ELR (cell line): Measurements from ENCODE around the gene ALDOB.

Source experiments
- DNase-seq: peaks from one replicate; pipeline ENCODE4 v3.0.0-alpha.2; 2015; ENCODE audit warnings: low read depth

The ALDOB gene

GRCh38 chr9:101435601-101436079 lies at the start of gene ALDOB:
Gene ALDOB (minus strand): TSS chr9:101435774. CDS start chr9:101430887, 4,887 bp downstream.
- DNase-seq, result no peak

- no peak for DNase-seq
These were observed 48.5 kb upstream of the ALDOB start for GRCh38 chr9:101484046-101484445.

GRCh38 chr9:101481261-101481660 lies 45.7 kb upstream of the ALDOB start:
- DNase-seq, result no peak

- no peak for DNase-seq
These were observed 44.8 kb upstream of the ALDOB start for GRCh38 chr9:101480386-101480785.

GRCh38 chr9:101479338-101480030 lies 43.9 kb upstream of the ALDOB start:
- no peak for DNase-seq

- DNase-seq, result no peak
These were observed 43.3 kb upstream of the ALDOB start for GRCh38 chr9:101478906-101479305.

GRCh38 chr9:101478444-101478843 lies 42.9 kb upstream of the ALDOB start:
- no peak for DNase-seq

- DNase-seq, result peak; percentile 42
These were observed 42.2 kb upstream of the ALDOB start for GRCh38 chr9:101477736-101478135.

GRCh38 chr9:101477214-101477613 lies 41.6 kb upstream of the ALDOB start:
- peak; percentile 29 for DNase-seq

GRCh38 chr9:101476576-101477208 lies 41.1 kb upstream of the ALDOB start:
- DNase-seq, result no peak

GRCh38 chr9:101472891-101473290 lies 37.3 kb upstream of the ALDOB start:
- no peak for DNase-seq

GRCh38 chr9:101470929-101471328 lies 35.4 kb upstream of the ALDOB start:
- no peak for DNase-seq

GRCh38 chr9:101470021-101470420 lies 34.4 kb upstream of the ALDOB start:
- DNase-seq, result no peak

GRCh38 chr9:101469026-101469425 lies 33.5 kb upstream of the ALDOB start:
- no peak for DNase-seq

GRCh38 chr9:101468116-101468515 lies 32.5 kb upstream of the ALDOB start:
- DNase-seq, result no peak

- DNase-seq, result no peak
These were observed 32.1 kb upstream of the ALDOB start for GRCh38 chr9:101467690-101468089.

GRCh38 chr9:101466863-101467262 lies 31.3 kb upstream of the ALDOB start:
- no peak for DNase-seq

- DNase-seq, result peak; percentile 84
These were observed 29.8 kb upstream of the ALDOB start for GRCh38 chr9:101465326-101465915.

GRCh38 chr9:101463397-101463796 lies 27.8 kb upstream of the ALDOB start:
- peak; percentile 64 for DNase-seq

GRCh38 chr9:101462558-101462957 lies 27.0 kb upstream of the ALDOB start:
- peak; percentile 78 for DNase-seq

GRCh38 chr9:101460965-101461364 lies 25.4 kb upstream of the ALDOB start:
- no peak for DNase-seq

- peak; percentile 88 for DNase-seq
These were observed 23.5 kb upstream of the ALDOB start for GRCh38 chr9:101458963-101459631.

- DNase-seq, result no peak
These were observed 21.4 kb upstream of the ALDOB start for GRCh38 chr9:101457003-101457402.
